ENCODE measurements around the gene RBBP4. TPM values are rescaled to one million over a fixed set of nuclear protein-coding genes. Genes with fewer than 3 reads are reported as not detected.
"Not testable (repeated sequence)": the region's sequence is repeated elsewhere in the genome, so short reads cannot be mapped to it uniquely, and the experiment has no call there.

Gene RBBP4
- total RNA-seq, 2 experiments from 2014 or later, result 271 to 277 TPM

GRCh38 chr1:32622806-32623681, 28.0 kb upstream of the RBBP4 start:
- H3K36me3 Mint-ChIP-seq (ENCODE audit: low read depth), result peaks cover 52% of the 10 kb centered on the region
- no peak overlapping the region for H3K4me3 Mint-ChIP-seq
- ChIA-PET POLR2A (interaction anchor here (0.8 to 1.3 kb wide), 4 partner anchors 11 to 26 kb away, joined by 3 read pairs; no protein-coding TSS in a partner anchor), CTCF (interaction anchor here (1.2 kb wide), 1 partner anchor 102 kb away, joined by 4 read pairs; no protein-coding TSS in a partner anchor)
- peak overlapping the region; percentile 45 for H3K27ac Mint-ChIP-seq
- H3K9me3 Mint-ChIP-seq, result no peaks in the 10 kb centered on the region
- no peak for DNase-seq
- peaks cover 45% of the 10 kb centered on the region for H3K4me1 Mint-ChIP-seq
- no peaks in the 10 kb centered on the region for H3K27me3 Mint-ChIP-seq

GRCh38 chr1:32623775-32624174, 27.2 kb upstream of the RBBP4 start:
- POLR2A ChIA-PET, result no interaction called here

GRCh38 chr1:32626176-32626575, 24.8 kb upstream of the RBBP4 start:
- DNase-seq, result no peak
- CTCF ChIA-PET, result no interaction called here
- Mint-ChIP-seq H3K4me3 (no peak overlapping the region), H3K9me3 (no peaks in the 10 kb centered on the region), H3K36me3 (ENCODE audit: low read depth) (peaks cover 50% of the 10 kb centered on the region), H3K4me1 (peaks cover 38% of the 10 kb centered on the region), H3K27ac (no peak overlapping the region), H3K27me3 (no peaks in the 10 kb centered on the region)
- POLR2A ChIA-PET, result no interaction called here

More at GRCh38 chr1:32623775-32624174, 27.2 kb upstream of the RBBP4 start:
- no peak overlapping the region for H3K27ac Mint-ChIP-seq
- H3K9me3 Mint-ChIP-seq, result no peaks in the 10 kb centered on the region
- no peaks in the 10 kb centered on the region for H3K27me3 Mint-ChIP-seq
- H3K36me3 Mint-ChIP-seq (ENCODE audit: low read depth), result peaks cover 53% of the 10 kb centered on the region
- no peak for DNase-seq
- no peak overlapping the region for H3K4me3 Mint-ChIP-seq
- H3K4me1 Mint-ChIP-seq, result peaks cover 49% of the 10 kb centered on the region
- CTCF ChIA-PET, result no interaction called here

- no peaks in the 10 kb centered on the region for H3K27me3 Mint-ChIP-seq
- ChIA-PET POLR2A (interaction anchor here (0.6 to 1.6 kb wide), 4 partner anchors 15 to 27 kb away, joined by 3 to 11 read pairs (median 6); partner anchors contain the start of genes RBBP4 and ZBTB8OS), CTCF (interaction anchor here (1.0 to 2.1 kb wide), 2 partner anchors 19 to 23 kb away, joined by 3 to 9 read pairs; partner anchors contain the start of genes RBBP4 and ZBTB8OS)
- DNase-seq, result peak; percentile 28
- peaks cover 35% of the 10 kb centered on the region for H3K4me1 Mint-ChIP-seq
- peaks cover 50% of the 10 kb centered on the region for H3K36me3 Mint-ChIP-seq (ENCODE audit: low read depth)
- no peaks in the 10 kb centered on the region for H3K9me3 Mint-ChIP-seq
- H3K4me3 Mint-ChIP-seq, result no peak overlapping the region
- peak overlapping the region; percentile 83 for H3K27ac Mint-ChIP-seq
These were observed 23.3 kb upstream of the RBBP4 start for GRCh38 chr1:32627596-32628162.

- H3K4me3 Mint-ChIP-seq, DNase-seq, H3K27ac Mint-ChIP-seq, H3K9me3 Mint-ChIP-seq, H3K27me3 Mint-ChIP-seq: not testable (repeated sequence)
- peaks cover 30% of the 10 kb centered on the region for H3K4me1 Mint-ChIP-seq
- POLR2A ChIA-PET, result interaction anchor here (0.6 to 1.2 kb wide), 3 partner anchors 19 to 56 kb away, joined by 3 to 5 read pairs (median 4); partner anchors contain the start of gene RBBP4
- H3K36me3 Mint-ChIP-seq (ENCODE audit: low read depth), result peaks cover 48% of the 10 kb centered on the region
- CTCF ChIA-PET, result interaction anchor here (1.9 kb wide), 1 partner anchor 110 kb away, joined by 7 read pairs; no protein-coding TSS in a partner anchor
These were observed 20.8 kb upstream of the RBBP4 start for GRCh38 chr1:32630173-32630572.

- Mint-ChIP-seq H3K4me1 (peaks cover 25% of the 10 kb centered on the region), H3K36me3 (ENCODE audit: low read depth) (peaks cover 42% of the 10 kb centered on the region), H3K4me3 (no peak overlapping the region), H3K9me3 (no peaks in the 10 kb centered on the region), H3K27me3 (no peaks in the 10 kb centered on the region), H3K27ac (no peak overlapping the region)
- ChIA-PET POLR2A (interaction anchor here (0.8 to 1.3 kb wide), 2 partner anchors 16 to 18 kb away, joined by 4 to 6 read pairs; partner anchors contain the start of genes RBBP4 and ZBTB8OS), CTCF (no interaction called here)
- no peak for DNase-seq
These were observed 18.2 kb upstream of the RBBP4 start for GRCh38 chr1:32632829-32633228.

GRCh38 chr1:32635508-32636277, 15.3 kb upstream of the RBBP4 start:
- no peaks in the 10 kb centered on the region for H3K9me3 Mint-ChIP-seq
- CTCF ChIA-PET, result interaction anchor here (1.5 kb wide), 1 partner anchor 77 kb away, joined by 4 read pairs; no protein-coding TSS in a partner anchor
- no peak for DNase-seq
- no peaks in the 10 kb centered on the region for H3K27me3 Mint-ChIP-seq
- no peak overlapping the region for H3K4me3 Mint-ChIP-seq
- POLR2A ChIA-PET, result interaction anchor here (0.6 to 1.4 kb wide), 2 partner anchors 11 to 14 kb away, joined by 3 read pairs; no protein-coding TSS in a partner anchor
- peaks cover 19% of the 10 kb centered on the region for H3K4me1 Mint-ChIP-seq
- no peak overlapping the region for H3K27ac Mint-ChIP-seq
- H3K36me3 Mint-ChIP-seq (ENCODE audit: low read depth), result peaks cover 33% of the 10 kb centered on the region

- Mint-ChIP-seq H3K9me3 (no peaks in the 10 kb centered on the region), H3K4me1 (peaks cover 19% of the 10 kb centered on the region), H3K4me3 (no peak overlapping the region), H3K36me3 (ENCODE audit: low read depth) (peaks cover 34% of the 10 kb centered on the region), H3K27me3 (no peaks in the 10 kb centered on the region), H3K27ac (peak overlapping the region; percentile 58)
- no peak for DNase-seq
- CTCF ChIA-PET, result interaction anchor here (0.9 to 1.5 kb wide), 4 partner anchors 12 to 75 kb away, joined by 4 read pairs; partner anchors contain the start of gene RBBP4
- POLR2A ChIA-PET, result interaction anchor here (0.6 to 1.0 kb wide), 4 partner anchors 14 to 397 kb away, joined by 3 read pairs; no protein-coding TSS in a partner anchor
These were observed 13.9 kb upstream of the RBBP4 start for GRCh38 chr1:32636914-32637645.

GRCh38 chr1:32639489-32640075, 11.4 kb upstream of the RBBP4 start:
- Mint-ChIP-seq H3K36me3 (ENCODE audit: low read depth) (peaks cover 19% of the 10 kb centered on the region), H3K9me3 (no peaks in the 10 kb centered on the region), H3K4me1 (peaks cover 11% of the 10 kb centered on the region), H3K27ac (no peak overlapping the region), H3K27me3 (no peaks in the 10 kb centered on the region), H3K4me3 (no peak overlapping the region)
- POLR2A ChIA-PET, result interaction anchor here (3.8 kb wide), 1 partner anchor 11 kb away, joined by 22 read pairs; the partner anchor contains the start of genes RBBP4 and ZBTB8OS
- no peak for DNase-seq
- CTCF ChIA-PET, result interaction anchor here (0.6 kb wide), 1 partner anchor 315 kb away, joined by 3 read pairs; no protein-coding TSS in a partner anchor

- ChIA-PET CTCF (interaction anchor here (0.6 kb wide), 1 partner anchor 248 kb away, joined by 4 read pairs; no protein-coding TSS in a partner anchor), POLR2A (interaction anchor here (1.3 kb wide), 1 partner anchor 9 kb away, joined by 3 read pairs; the partner anchor contains the start of gene RBBP4)
These were observed 8.6 kb upstream of the RBBP4 start for GRCh38 chr1:32642292-32642827.

GRCh38 chr1:32644426-32644825, 6.6 kb upstream of the RBBP4 start:
- Mint-ChIP-seq H3K27ac (no peak overlapping the region), H3K36me3 (ENCODE audit: low read depth) (peaks cover 12% of the 10 kb centered on the region), H3K4me3 (no peak overlapping the region), H3K4me1 (peaks cover 23% of the 10 kb centered on the region), H3K9me3 (no peaks in the 10 kb centered on the region), H3K27me3 (no peaks in the 10 kb centered on the region)
- no peak for DNase-seq
- ChIA-PET CTCF (interaction anchor here (0.7 to 1.5 kb wide), 3 partner anchors 68 to 193 kb away, joined by 5 to 9 read pairs (median 6); no protein-coding TSS in a partner anchor), POLR2A (no interaction called here)

More at GRCh38 chr1:32642292-32642827, 8.6 kb upstream of the RBBP4 start:
- H3K36me3 Mint-ChIP-seq (ENCODE audit: low read depth), result peaks cover 12% of the 10 kb centered on the region
- DNase-seq, H3K4me1 Mint-ChIP-seq, H3K27me3 Mint-ChIP-seq, H3K4me3 Mint-ChIP-seq, H3K9me3 Mint-ChIP-seq, H3K27ac Mint-ChIP-seq: not testable (repeated sequence)
